ENCODE measurements around the gene PHETA2.
"Not testable (repeated sequence)": the region's sequence is repeated elsewhere in the genome, so short reads cannot be mapped to it uniquely, and the experiment has no call there.

The PHETA2 gene

GRCh38 chr22:42111798-42112197, 37.8 kb downstream of the PHETA2 start:
- no peak for DNase-seq

DNA sequence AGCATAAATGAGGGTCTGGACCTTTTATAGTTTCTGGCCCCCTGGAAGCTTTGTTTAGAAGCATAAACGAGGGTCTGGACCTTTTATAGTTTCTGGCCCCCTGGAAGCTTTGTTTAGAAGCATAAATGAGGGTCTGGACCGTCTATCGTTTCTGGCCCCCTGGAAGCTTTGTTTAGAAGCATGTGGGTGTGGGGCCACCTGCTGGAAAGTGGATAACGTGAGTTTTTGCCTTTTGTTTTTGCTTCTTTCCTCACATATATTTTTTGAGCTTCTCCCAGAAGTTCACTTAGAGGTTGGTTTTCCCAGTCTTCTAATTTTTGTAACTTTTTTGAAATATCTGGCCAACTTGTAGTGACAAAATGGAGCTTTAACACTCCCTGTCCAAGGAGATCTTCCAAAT, 38.7 kb downstream of the PHETA2 start:
- not testable (repeated sequence) for DNase-seq

GRCh38 chr22:42114721-42115120, 40.7 kb downstream of the PHETA2 start:
- DNase-seq: no peak

DNA sequence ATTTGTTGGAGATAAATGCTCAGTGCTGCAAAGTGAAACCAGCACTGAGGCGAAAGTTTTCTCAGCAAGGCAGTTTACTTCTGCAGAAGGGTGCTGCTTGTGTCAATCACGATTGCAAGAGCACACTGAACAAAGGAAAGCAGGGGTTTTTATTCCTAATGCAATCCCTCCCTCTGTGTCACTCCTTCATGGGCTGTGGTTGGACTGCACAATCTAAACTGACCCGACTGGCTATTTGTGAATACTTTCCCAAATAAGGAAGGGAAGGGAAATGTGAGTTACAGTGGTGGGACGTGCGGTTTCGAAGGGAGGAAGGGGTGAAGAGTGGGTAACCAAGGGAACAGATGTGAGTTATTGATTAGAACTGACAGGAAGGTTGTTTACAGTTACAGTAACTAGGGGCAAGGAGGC, 41.4 kb downstream of the PHETA2 start:
- not testable (repeated sequence) for DNase-seq

GRCh38 chr22:42116848-42117424, 42.9 kb downstream of the PHETA2 start:
- no peak for DNase-seq

GRCh38 chr22:42120231-42121021, 46.4 kb downstream of the PHETA2 start:
- DNase-seq: not testable (repeated sequence)

- not testable (repeated sequence) for DNase-seq
Measured at GRCh38 chr22:42123529-42123928, 49.5 kb downstream of the PHETA2 start.

GRCh38 chr22:42127606-42128005, 53.6 kb downstream of the PHETA2 start:
- DNase-seq: no peak

DNA sequence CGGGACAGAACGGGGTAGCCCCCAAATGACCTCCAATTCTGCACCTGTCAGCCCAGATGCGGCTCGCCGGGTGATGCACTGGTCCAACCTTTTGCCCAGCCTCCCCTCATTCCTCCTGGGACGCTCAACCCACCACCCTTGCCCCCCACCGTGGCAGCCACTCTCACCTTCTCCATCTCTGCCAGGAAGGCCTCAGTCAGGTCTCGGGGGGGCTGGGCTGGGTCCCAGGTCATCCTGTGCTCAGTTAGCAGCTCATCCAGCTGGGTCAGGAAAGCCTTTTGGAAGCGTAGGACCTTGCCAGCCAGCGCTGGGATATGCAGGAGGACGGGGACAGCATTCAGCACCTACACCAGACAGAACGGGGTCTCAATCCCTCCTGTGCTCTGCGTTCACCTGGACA, 54.0 kb downstream of the PHETA2 start:
- DNase-seq: not testable (repeated sequence)

Data from NCI-H2171 treated with DMSO at 0.1 percent for 48 hours (cell line).